ENCODE results near the gene DNM2. TPM values are rescaled to one million over a fixed set of nuclear protein-coding genes. Genes with fewer than 3 reads are reported as not detected.

DNM2 gene
- total RNA-seq, 2 experiments from 2014 or later, result 279 to 286 TPM

DNA sequence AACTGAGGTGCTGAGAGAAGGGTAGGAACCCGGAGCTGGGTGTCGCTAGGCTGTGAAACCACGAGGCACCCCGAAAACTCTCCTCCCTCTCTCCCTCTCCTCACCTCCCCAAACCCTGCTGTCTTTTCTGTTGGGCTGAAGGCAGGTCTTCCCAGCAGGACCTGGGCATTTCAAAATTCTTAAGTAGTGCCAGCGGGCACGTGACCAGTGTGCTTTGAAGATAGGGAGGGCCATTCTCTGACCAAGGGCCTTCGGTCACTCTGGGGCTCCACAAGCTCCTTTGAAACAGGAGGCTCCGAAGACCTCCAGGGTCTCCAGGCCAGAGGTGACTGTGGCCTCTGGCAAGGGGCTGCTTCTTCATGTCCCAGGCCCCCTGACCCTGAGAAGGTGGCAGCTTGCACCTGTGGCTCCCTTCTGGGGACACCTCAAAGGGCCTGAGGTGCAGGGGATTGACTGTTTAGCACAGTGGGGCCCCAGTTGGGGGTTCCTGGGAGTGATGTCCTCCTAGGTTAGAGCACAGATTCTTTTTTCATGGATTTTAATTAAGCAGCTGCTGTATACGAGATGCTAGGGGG is 48.3 kb downstream of the DNM2 start:
- peaks cover 32% of the 10 kb centered on the region for H3K36me3 ChIP-seq (ENCODE audit: insufficient read depth, low read length)
- POLR2A ChIA-PET, result interaction anchor here (0.6 to 5.9 kb wide), 2 partner anchors 43 to 48 kb away, joined by 3 to 25 read pairs; partner anchors contain the start of gene DNM2
- H3K9me3 Mint-ChIP-seq, result no peaks in the 10 kb centered on the region

DNA sequence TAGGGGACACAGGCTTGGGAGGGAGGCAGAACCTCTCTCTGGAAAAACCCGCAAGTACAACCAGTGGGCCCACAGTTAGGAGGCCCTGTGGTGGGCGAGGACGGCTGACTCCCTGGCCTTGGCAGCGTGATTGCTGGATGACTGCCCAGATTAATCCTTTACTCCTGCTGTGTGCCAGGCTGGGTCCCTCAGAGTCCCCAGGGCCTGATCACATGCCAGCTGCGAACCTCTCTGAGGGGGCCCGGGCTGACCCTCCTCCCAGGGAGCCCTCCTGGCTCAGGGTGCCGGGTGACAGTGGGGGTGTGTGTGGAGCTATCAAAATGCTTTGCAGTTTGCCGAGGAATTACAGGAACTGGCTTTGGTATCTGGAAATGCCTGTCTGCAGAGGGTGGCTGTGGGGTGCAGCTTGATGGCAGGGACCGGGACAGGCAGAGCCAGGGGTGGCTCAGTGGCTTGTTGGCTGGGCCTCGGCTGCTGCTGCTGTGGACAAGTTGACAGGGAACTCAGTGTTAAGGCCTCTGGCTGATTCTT is 48.9 kb downstream of the DNM2 start:
- Mint-ChIP-seq H3K4me1 (ENCODE audit: low read depth) (peaks cover 70% of the 10 kb centered on the region), H3K4me3 (no peak overlapping the region), H3K36me3 (ENCODE audit: low read depth) (peaks cover 46% of the 10 kb centered on the region), H3K27me3 (no peaks in the 10 kb centered on the region), H3K27ac (peak overlapping the region; percentile 75), H3K9me3 (no peaks in the 10 kb centered on the region)
- intact Hi-C loops (cut with DNase I, micrococcal nuclease), result loop anchor here in 1 of 2 experiments (5.0 kb wide), 1 partner anchor 96 kb away; no protein-coding TSS in a partner anchor
- no peak overlapping the region for H3K27ac ChIP-seq (ENCODE audit: low read depth in 1 of 2, low read length in 2 of 2)
- ChIA-PET CTCF (interaction anchor here (1.1 kb wide), 1 partner anchor 35 kb away, joined by 5 read pairs; no protein-coding TSS in a partner anchor), POLR2A (interaction anchor here (0.6 to 5.9 kb wide), 2 partner anchors 43 to 48 kb away, joined by 3 to 25 read pairs; partner anchors contain the start of gene DNM2)
- TF ChIP-seq, protein P1, sequence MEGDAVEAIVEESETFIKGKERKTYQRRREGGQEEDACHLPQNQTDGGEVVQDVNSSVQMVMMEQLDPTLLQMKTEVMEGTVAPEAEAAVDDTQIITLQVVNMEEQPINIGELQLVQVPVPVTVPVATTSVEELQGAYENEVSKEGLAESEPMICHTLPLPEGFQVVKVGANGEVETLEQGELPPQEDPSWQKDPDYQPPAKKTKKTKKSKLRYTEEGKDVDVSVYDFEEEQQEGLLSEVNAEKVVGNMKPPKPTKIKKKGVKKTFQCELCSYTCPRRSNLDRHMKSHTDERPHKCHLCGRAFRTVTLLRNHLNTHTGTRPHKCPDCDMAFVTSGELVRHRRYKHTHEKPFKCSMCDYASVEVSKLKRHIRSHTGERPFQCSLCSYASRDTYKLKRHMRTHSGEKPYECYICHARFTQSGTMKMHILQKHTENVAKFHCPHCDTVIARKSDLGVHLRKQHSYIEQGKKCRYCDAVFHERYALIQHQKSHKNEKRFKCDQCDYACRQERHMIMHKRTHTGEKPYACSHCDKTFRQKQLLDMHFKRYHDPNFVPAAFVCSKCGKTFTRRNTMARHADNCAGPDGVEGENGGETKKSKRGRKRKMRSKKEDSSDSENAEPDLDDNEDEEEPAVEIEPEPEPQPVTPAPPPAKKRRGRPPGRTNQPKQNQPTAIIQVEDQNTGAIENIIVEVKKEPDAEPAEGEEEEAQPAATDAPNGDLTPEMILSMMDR (IDR thresholded peaks at IDR 0.05), result no peak
- no peak for DNase-seq
- no peak for ATAC-seq (ENCODE audit: poor library complexity)
- peaks cover 72% of the 10 kb centered on the region for H3K4me1 ChIP-seq (ENCODE audit: insufficient read depth, low read length)
- peaks cover 32% of the 10 kb centered on the region for H3K36me3 ChIP-seq (ENCODE audit: insufficient read depth, low read length)
- H3K27me3 ChIP-seq (ENCODE audit: control insufficient read depth in 1 of 2, insufficient read depth in 2 of 2, low read length in 2 of 2), result no peaks in the 10 kb centered on the region
- no peak overlapping the region for H3K4me3 ChIP-seq (ENCODE audit: low read length)
- H3K9me3 ChIP-seq (ENCODE audit: control insufficient read depth in 1 of 2, insufficient read depth in 1 of 2, low read length in 2 of 2), result no peaks in the 10 kb centered on the region

More for the DNA sequence above, 48.3 kb downstream of the DNM2 start:
- Histone ChIP-seq H3K9me3 (ENCODE audit: control insufficient read depth in 1 of 2, insufficient read depth in 1 of 2, low read length in 2 of 2) (no peaks in the 10 kb centered on the region), H3K4me3 (ENCODE audit: low read length) (no peak overlapping the region), H3K27me3 (ENCODE audit: control insufficient read depth in 1 of 2, insufficient read depth in 2 of 2, low read length in 2 of 2) (no peaks in the 10 kb centered on the region), H3K27ac (ENCODE audit: low read depth in 1 of 2, low read length in 2 of 2) (peak overlapping the region in 1 of 2 donors; percentile 14), H3K4me1 (ENCODE audit: insufficient read depth, low read length) (peaks cover 78% of the 10 kb centered on the region)
- H3K36me3 Mint-ChIP-seq (ENCODE audit: low read depth), result peaks cover 52% of the 10 kb centered on the region
- no peak for DNase-seq
- peaks cover 76% of the 10 kb centered on the region for H3K4me1 Mint-ChIP-seq (ENCODE audit: low read depth)
- H3K27ac Mint-ChIP-seq, result peak overlapping the region; percentile 75
- CTCF ChIA-PET, result no interaction called here
- intact Hi-C loops (cut with DNase I, micrococcal nuclease), result loop anchor here in 1 of 2 experiments (5.0 kb wide), 1 partner anchor 96 kb away; no protein-coding TSS in a partner anchor
- TF ChIP-seq, protein P1 (IDR thresholded peaks at IDR 0.05), result no peak
- ATAC-seq (ENCODE audit: poor library complexity), result no peak
- H3K4me3 Mint-ChIP-seq, result no peak overlapping the region
- H3K27me3 Mint-ChIP-seq, result no peaks in the 10 kb centered on the region

DNA sequence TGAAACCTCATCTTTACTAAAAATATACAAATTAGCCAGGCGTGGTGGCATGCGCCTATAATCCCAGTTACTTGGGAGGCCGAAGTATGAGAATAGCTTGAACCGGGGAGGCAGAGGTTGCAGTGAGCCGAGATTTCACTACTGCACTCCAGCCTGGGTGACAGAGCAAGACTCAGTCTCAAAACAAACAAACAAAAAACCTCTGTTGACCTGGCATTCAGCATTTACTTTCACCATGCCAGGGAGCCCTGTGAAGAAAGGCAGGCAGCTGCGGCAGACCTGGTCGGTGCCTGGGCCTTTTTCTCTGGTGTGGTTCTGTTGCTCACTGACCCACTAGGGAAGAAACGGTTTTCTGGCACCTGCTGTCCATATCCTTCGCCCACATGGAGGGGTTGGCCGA is 49.8 kb downstream of the DNM2 start:
- H3K4me1 ChIP-seq (ENCODE audit: insufficient read depth, low read length), result peaks cover 62% of the 10 kb centered on the region
- intact Hi-C loops (cut with DNase I, micrococcal nuclease), result loop anchor here in 1 of 2 experiments (5.0 kb wide), 1 partner anchor 95 kb away; no protein-coding TSS in a partner anchor

More for the DNA sequence above, 49.8 kb downstream of the DNM2 start:
- no peaks in the 10 kb centered on the region for H3K27me3 Mint-ChIP-seq
- no peaks in the 10 kb centered on the region for H3K9me3 Mint-ChIP-seq
- TF ChIP-seq, protein P1 (IDR thresholded peaks at IDR 0.05), result no peak
- H3K9me3 ChIP-seq (ENCODE audit: control insufficient read depth in 1 of 2, insufficient read depth in 1 of 2, low read length in 2 of 2), result no peaks in the 10 kb centered on the region
- H3K4me1 Mint-ChIP-seq (ENCODE audit: low read depth), result peaks cover 60% of the 10 kb centered on the region
- peaks cover 43% of the 10 kb centered on the region for H3K36me3 Mint-ChIP-seq (ENCODE audit: low read depth)
- CTCF ChIA-PET, result interaction anchor here (1.1 to 3.9 kb wide), 2 partner anchors 36 to 50 kb away, joined by 5 to 19 read pairs; partner anchors contain the start of gene DNM2
- no peak for DNase-seq
- peak overlapping the region; percentile 75 for H3K27ac Mint-ChIP-seq
- no peak overlapping the region for H3K4me3 Mint-ChIP-seq
- no peaks in the 10 kb centered on the region for H3K27me3 ChIP-seq (ENCODE audit: control insufficient read depth in 1 of 2, insufficient read depth in 2 of 2, low read length in 2 of 2)
- H3K4me3 ChIP-seq (ENCODE audit: low read length), result no peak overlapping the region
- H3K36me3 ChIP-seq (ENCODE audit: insufficient read depth, low read length), result peaks cover 35% of the 10 kb centered on the region
- ATAC-seq (ENCODE audit: poor library complexity), result no peak
- no peak overlapping the region for H3K27ac ChIP-seq (ENCODE audit: low read depth in 1 of 2, low read length in 2 of 2)
- POLR2A ChIA-PET, result interaction anchor here (1.8 to 5.9 kb wide), 2 partner anchors 8 to 49 kb away, joined by 7 to 25 read pairs; partner anchors contain the start of gene DNM2

Data from CD4-positive, alpha-beta T cell (primary cell).